Measurements from ENCODE around the gene KDM4C.
A peak's percentile ranks its signal among the peaks of the same experiment; 100 is the strongest.
"Not testable (repeated sequence)": the region's sequence is repeated elsewhere in the genome, so short reads cannot be mapped to it uniquely, and the experiment has no call there.

The KDM4C gene

GRCh38 chr9:6986141-6986815, 228.5 kb downstream of the KDM4C start:
- DNase-seq, result no peak

DNA sequence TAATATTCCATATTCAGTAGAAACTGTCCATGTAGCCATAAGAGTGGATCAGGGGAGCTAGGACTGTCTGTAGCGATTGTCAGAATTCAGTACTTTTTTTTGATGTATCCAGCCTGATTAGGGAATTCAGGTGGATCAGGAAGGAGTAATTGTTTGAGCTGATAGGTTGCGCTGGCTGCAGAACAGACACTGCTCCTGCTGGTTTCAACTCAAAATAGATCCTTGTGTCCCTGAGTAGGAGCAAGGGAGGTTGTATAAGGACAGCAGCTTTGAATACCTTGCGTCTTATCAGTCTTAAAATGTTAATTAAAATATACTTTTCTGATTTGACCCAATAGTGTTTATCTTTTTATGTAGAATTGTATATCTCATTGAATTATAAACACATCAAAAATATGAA, 229.6 kb downstream of the KDM4C start:
- DNase-seq, result no peak

DNA sequence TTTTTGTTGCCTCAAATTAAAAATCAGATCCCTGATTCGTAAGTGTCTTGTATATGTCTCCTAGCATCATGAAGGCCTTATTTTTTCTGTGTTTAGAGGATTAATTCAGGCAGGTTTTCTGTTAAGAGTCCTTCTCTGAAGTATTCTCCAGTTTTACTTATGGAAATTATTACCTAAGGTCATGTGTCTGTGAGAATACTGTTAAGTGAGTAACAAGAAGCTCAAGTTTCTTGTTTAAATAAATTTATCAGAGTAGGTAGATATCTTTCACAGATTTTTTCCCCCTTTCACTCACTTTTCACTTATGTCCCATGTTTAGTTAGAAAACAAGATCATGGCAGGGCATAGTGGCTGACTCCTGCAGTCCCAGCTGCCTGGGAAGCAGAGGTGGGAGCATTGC, 233.6 kb downstream of the KDM4C start:
- no peak for DNase-seq

DNA sequence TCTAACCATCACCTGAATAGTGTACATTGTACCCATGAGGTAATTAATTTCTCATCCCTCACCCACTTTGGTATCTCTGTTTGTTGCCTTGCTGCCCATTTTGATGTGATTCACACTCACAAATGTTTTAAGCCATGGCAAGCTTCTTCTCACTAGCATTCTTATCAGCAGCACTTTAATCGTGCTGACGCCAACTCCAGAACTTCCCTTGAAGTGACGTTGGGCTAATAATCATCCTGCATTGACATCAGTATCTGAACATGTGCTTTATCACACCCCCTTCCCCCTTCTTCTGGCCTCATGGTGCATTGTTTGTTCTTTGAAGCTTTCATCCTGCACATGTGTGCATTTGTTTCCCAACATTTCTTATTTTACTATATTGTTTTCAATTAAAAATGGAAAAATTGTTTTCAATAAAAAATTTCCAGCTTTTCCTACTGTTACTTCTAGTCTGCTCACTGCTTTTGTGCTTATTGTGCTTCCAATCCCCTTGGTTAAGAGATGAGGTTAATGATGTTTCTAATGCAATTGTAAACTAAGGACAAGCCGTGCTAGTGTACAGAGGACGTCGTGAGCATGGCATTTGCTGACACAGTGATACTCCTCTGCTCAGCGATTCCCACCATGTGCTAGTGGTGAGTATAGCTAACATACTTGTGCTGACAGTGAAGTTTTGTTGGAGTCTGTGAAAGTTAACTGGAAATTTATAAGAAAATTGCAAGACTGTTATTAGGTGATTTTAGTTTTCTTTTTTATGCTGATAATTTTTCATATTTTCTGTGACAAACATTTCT, 238.5 kb downstream of the KDM4C start:
- DNase-seq, result no peak

DNA sequence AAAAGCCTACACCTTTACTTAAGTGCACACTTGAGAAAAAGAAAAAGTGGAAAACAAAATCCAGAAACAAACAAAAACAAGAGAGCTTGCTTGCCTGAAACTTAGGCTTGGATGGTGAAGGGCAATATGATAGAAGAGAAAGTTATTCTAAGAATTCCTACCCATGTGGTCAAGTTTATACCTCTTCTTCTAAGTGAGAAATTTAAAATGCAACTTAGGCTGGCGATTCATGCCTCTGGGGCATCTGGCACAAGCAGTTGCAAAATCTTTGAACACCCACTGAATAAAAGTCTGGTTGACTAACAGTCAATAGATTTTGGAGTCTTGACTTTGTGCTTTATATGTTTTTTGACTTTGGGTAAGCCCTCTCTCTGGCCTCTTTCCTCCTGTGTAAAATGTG, 239.6 kb downstream of the KDM4C start:
- DNase-seq, result no peak

DNA sequence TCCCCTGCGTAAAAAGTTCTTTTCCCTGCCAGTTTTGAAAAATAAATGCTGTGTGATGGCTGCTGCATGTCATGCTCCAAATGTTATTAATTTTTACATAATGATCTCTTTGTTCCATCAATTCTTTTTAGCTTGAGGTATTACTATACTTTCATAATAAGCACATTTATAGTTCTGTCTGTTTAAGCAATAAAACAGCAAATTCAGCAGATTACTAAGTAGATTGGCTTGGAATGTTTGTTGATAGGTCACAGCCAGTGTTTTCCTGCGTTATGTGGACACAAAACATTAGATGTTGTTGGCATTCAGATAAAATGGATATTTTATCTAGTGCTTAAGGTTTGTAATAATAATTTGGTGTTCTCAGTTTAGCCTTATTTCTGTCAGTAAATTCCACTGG, 242.0 kb downstream of the KDM4C start:
- no peak for DNase-seq

DNA sequence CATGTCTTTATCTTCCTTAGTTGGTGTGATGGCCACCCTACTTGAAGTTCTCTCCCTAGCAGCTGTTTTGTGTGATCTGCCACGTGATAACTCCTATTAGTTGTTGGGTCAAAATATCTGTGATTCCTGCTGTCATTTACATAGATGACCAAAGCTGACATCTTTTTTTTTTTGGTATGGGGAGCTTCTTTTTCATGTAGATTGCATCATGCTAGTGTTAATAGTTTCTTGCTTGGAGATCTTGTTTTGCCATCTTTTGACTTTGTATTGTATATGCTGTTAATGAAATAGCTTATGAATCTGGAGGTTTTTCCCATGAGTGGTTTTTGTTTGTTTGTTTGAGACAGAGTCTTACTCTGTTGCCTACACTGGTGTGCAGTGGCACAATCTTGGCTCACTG, 243.8 kb downstream of the KDM4C start:
- no peak for DNase-seq

DNA sequence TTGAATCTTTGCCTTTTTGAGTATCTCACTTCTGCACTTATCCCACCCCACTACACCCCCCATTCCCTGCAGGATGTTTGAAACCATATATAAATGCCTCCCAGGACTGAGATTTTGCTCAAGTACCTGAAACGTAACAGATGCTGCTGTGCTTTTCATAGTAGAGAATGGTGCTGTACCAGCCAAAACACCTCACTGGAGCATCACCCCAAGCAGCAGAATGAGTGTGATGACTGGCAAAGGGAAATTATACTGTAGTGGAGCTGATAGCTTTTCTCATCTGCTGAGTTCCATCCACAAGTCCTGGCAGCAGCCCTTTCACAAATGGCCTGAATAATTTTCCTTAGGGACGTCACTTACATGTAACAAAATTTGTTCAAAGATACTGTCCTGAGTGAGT, 246.1 kb downstream of the KDM4C start:
- DNase-seq, result peak in 1 of 2 experiments; percentile 12

DNA sequence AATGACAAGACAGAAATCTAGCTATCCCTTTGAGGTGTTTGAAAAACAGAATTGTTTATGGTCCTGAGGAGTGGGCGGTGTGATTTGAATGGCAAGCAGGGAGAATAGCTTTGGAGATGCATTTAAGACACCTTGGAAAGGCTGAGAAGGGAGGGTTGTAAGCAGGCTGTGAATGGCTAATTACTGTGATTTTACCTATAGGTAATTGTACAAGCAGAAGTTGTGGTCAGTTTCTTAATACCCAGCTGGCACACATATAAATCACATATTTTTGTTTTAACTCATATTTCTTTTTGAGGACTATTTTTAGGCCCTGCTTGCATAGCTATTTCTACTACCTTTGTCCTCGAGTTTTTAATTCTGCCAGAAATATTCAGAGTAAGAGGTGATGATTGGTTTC, 248.6 kb downstream of the KDM4C start:
- DNase-seq, result no peak

- DNase-seq, result no peak
Observed at GRCh38 chr9:7008411-7008810, 250.6 kb downstream of the KDM4C start.

DNA sequence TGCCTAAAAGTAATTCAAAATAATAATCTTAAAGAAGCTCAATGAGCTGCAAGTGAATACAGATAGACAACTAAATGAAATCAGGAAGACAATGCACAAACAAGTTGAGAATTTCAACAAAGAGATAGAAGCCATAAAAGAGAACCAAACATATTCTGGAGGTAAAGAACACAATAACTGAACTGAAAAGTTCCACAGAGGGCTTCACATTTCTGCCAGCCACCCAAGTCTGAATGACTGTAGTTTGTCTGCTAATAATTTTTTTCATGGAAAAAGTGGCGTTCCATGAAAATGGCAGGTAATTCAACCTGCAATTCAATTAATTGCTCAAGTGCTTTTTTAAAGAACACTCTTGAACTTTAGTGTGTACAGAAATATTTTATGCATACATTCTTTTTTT, 251.3 kb downstream of the KDM4C start:
- no peak for DNase-seq

- DNase-seq, result no peak
Observed at GRCh38 chr9:7011395-7012067, 253.8 kb downstream of the KDM4C start.

DNA sequence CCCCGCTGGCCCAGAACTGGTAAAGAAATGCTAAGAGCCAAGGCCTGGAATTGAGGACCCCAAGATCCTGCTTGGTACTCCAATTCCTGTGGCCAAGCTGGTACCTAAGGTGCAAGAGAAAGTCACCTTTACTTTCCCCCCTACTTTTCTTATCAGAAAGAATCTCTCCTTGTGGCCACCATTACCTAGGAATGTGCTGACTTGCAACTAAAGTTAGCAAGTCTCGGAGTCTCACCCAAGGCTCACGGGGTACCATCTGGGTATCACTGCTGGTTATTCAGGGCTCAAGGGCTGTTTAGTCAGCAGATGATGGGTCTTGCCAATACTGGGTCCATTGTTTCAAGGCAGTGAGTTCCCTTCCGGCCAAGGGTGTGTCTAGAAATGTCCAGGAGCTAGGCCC, 270.2 kb downstream of the KDM4C start:
- DNase-seq, result no peak

DNA sequence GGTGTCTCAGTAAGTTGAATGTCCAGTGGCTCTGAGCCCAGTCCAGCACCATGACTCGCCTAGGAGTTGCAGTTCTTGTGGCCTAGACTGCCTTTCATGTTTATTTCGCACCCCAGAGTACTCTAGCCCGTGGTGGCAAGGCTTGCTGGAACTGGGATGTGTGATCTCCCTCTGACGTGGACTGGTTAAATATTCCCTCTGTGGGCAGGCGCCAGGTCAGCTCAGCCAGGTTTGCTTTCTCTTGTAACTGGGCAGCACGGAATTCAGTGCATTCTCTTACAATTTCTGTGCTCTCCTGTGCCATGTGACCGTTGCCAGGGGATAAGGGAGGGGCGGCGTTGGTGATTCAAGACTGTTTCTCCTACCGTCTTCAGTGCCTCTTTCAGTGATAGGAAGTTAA, 270.8 kb downstream of the KDM4C start:
- DNase-seq, result no peak

- not testable (repeated sequence) for DNase-seq
Observed at GRCh38 chr9:7030943-7031342, 273.2 kb downstream of the KDM4C start.

- no peak for DNase-seq
Observed at GRCh38 chr9:7033076-7034045, 275.6 kb downstream of the KDM4C start.

GRCh38 chr9:7037176-7037575, 279.4 kb downstream of the KDM4C start:
- no peak for DNase-seq

GRCh38 chr9:7042124-7042523, 284.4 kb downstream of the KDM4C start:
- DNase-seq, result no peak

GRCh38 chr9:7045361-7045760, 287.6 kb downstream of the KDM4C start:
- DNase-seq, result no peak

DNA sequence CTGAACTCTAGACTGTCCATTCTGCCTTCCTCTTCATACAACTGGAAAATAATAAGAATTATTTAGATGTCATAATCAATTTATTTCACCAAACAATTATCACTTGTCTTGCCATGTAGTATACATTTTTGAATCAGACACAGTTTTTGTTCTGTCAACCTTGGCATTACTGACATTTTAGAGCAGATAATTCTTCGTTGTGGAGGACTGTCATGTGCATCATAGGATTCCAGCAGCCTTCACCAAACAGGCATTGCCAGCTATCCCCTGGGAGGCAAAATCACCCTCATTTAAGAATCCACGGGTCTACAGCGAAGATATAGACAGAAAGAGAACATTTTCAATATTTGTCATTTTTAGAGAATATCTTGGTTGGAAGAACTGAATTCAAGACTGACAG, 293.9 kb downstream of the KDM4C start:
- no peak for DNase-seq

DNA sequence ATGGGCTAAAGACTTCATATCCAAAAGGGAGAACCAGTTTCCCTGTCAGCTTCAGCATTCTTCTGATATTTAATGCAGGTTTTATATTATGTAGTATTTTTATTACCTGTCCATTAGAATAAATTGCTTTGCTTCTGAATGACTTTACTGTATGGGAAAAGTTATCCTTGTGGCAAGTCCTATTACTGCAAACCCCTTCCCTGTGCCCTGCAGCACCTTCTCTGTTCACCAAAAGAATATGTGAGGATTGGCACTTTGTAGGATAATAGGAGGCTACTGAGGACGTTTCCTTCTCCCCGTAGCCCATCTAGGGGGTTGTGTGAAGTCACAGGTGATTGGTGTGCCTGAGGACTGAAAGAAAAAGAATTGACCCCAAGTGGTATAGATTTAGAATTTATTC, 296.1 kb downstream of the KDM4C start:
- DNase-seq, result no peak

GRCh38 chr9:7055171-7055903, 297.6 kb downstream of the KDM4C start:
- DNase-seq, result no peak
